NT2/D1 (cell line): ENCODE results near the gene ICOS.

Experiments
- YY1 ChIP-seq: IDR thresholded peaks from 2 replicates; pipeline ENCODE4 v1.6.1; 2011; ENCODE audit not compliant: insufficient read length, insufficient read depth
- ZNF274 ChIP-seq: IDR thresholded peaks from 2 replicates; pipeline ENCODE4 v1.6.1; 2011; ENCODE audit warnings: mild to moderate bottlenecking, low read depth, low read length

DNA sequence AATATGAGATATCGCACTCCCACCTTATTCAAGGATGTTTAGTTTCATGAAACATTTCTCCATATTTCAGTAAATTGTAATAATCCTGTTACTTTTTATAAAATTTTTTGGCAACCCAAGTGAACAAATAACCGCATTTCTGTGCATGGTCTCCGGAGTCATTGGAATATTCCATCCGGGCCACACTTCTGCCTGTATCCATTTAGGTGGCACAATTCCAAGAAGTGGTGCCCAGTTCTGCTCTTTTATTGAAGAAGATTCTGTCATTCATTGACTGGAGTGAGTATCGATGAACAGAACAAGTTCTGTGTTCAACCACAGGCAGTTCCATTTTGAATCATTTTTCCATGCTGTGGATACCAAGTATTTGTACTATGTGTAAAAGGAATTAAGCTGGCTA is 26.6 kb upstream of the ICOS start:
- no peak for TF ChIP-seq YY1
- TF ChIP-seq ZNF274 = no peak
